ENCODE results near the gene PRKCB. TPM values are rescaled to one million over a fixed set of nuclear protein-coding genes. Genes with fewer than 3 reads are reported as not detected.

PRKCB gene
- total RNA-seq, 1 experiment from 2014 or later = not detected

DNA sequence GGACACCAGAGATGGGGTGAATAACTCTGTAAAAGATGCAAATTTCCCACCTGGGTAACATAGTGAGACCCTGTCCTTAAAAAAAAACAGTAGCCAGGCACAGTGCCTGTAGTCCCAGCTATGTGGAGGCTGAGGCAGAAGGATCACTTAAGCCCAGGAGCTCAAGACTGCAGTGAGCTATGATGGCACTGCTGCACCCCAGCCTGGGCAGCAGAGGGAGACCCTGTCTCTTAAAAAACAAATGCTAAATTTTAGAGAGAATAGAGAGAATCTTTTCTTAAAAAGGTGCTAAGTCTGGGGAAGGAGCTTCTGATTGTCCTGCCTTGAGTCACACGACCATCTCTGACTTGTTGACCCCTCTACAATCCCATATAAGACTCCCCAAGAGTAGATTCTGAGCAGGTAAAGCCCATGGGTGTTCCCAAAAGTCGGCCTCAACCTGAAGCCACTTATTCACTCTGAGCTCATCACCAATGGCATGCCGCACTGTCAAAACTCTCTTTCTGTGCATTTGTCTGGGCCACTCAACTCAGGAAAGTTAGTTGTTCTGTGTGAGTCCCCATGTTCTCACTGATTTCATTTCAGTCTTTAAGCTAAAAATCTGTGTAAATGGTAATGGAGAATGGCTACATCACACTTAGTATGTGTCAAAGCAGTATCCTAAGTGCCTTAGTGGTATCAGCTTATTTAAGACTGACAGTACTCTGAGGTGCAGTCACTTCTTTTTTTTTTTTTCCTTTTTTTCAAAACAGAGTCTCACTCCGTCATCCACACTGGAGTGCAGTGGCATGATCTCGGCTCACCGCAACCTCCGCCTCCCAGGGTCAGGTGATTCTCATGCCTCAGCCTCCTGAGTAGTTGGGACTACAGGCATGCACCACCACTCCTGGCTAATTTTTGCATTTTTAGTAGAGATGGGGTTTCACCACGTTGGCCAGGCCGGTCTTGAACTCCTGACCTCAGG lies 41.6 kb downstream of the PRKCB start:
- intact Hi-C loops (cut with micrococcal nuclease; ENCODE audit: unreplicated experiment) = no loop called here
- Mint-ChIP-seq H3K4me1 (ENCODE audit: low read depth, unreplicated experiment) (no peaks in the 10 kb centered on the region), H3K4me3 (ENCODE audit: low read depth, unreplicated experiment) (no peak overlapping the region), H3K9me3 (ENCODE audit: low read depth, unreplicated experiment) (no peaks in the 10 kb centered on the region), H3K27ac (ENCODE audit: unreplicated experiment) (no peak overlapping the region), H3K36me3 (ENCODE audit: insufficient read depth, unreplicated experiment) (no peaks in the 10 kb centered on the region), H3K27me3 (ENCODE audit: unreplicated experiment) (peaks cover 43% of the 10 kb centered on the region)
- CTCF ChIA-PET = interaction anchor here (0.6 to 0.7 kb wide), 2 partner anchors 57 to 133 kb away, joined by 4 to 6 read pairs; no protein-coding TSS in a partner anchor
- no TSS peak for BruUV-seq (replicated peaks)
- DNase-seq = no peak
- TF ChIP-seq, protein P1, sequence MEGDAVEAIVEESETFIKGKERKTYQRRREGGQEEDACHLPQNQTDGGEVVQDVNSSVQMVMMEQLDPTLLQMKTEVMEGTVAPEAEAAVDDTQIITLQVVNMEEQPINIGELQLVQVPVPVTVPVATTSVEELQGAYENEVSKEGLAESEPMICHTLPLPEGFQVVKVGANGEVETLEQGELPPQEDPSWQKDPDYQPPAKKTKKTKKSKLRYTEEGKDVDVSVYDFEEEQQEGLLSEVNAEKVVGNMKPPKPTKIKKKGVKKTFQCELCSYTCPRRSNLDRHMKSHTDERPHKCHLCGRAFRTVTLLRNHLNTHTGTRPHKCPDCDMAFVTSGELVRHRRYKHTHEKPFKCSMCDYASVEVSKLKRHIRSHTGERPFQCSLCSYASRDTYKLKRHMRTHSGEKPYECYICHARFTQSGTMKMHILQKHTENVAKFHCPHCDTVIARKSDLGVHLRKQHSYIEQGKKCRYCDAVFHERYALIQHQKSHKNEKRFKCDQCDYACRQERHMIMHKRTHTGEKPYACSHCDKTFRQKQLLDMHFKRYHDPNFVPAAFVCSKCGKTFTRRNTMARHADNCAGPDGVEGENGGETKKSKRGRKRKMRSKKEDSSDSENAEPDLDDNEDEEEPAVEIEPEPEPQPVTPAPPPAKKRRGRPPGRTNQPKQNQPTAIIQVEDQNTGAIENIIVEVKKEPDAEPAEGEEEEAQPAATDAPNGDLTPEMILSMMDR (IDR thresholded peaks at IDR 0.05; ENCODE audit: unreplicated experiment) = no peak

DNA sequence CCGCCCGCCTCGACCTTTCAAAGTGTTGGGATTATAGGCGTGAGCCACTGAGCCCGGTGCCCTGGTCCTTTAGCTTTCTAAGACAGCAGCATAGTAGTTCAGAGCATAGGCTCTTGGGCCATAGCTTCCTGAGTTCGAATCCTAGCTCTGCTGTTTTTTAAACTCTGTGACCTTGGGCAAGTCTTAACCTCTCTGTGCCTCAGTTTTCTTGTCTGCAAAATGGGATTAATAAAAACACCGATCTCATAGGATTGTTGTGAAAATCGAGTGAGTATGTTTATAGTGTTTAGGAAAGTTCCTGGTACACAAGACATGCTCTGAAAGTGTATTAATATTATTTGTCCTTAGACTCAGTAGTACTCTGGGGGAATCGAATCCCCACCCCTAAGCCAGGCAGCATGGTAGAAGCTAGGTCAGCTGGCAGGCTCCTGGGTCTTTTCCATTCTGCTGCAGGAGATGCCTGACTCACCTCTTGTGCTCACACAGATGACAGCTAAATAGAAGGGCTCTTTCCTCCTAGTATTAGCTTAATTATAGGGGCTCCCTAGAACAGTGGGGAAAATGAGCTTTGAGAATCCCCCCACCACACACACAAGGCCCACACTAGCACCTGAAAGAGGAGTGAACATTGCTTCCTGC lies 44.1 kb downstream of the PRKCB start:
- H3K27me3 Mint-ChIP-seq (ENCODE audit: unreplicated experiment) = peaks cover 66% of the 10 kb centered on the region
- no peaks in the 10 kb centered on the region for H3K36me3 Mint-ChIP-seq (ENCODE audit: insufficient read depth, unreplicated experiment)
- TF ChIP-seq, protein P1 (IDR thresholded peaks at IDR 0.05; ENCODE audit: unreplicated experiment) = no peak
- no TSS peak for BruUV-seq (replicated peaks)
- H3K9me3 Mint-ChIP-seq (ENCODE audit: low read depth, unreplicated experiment) = no peaks in the 10 kb centered on the region
- no peak overlapping the region for H3K27ac Mint-ChIP-seq (ENCODE audit: unreplicated experiment)
- CTCF ChIA-PET = interaction anchor here (0.6 kb wide), 1 partner anchor 757 kb away, joined by 4 read pairs; no protein-coding TSS in a partner anchor
- H3K4me1 Mint-ChIP-seq (ENCODE audit: low read depth, unreplicated experiment) = no peaks in the 10 kb centered on the region
- intact Hi-C loops (cut with micrococcal nuclease; ENCODE audit: unreplicated experiment) = no loop called here
- DNase-seq = no peak
- H3K4me3 Mint-ChIP-seq (ENCODE audit: low read depth, unreplicated experiment) = no peak overlapping the region

DNA sequence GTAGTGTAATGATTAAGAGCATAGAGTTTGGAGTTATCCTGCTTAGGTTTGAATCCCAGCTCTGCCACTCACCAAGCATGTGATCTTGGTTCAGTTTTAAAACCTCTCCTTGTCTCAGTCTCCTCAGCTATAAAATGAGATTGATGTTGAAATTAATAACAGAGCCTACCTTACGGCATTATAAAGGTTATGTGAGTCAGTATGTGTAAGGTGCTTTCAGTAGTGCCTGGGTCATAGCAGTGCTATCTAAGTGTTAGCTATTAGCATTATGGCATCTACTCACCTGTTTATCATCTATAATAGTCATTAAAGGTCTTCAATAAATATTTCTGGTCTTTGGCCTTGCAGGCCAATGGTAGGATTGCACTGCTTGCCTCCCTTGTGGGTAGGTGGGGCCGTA lies 53.4 kb downstream of the PRKCB start:
- Mint-ChIP-seq H3K36me3 (ENCODE audit: insufficient read depth, unreplicated experiment) (no peaks in the 10 kb centered on the region), H3K27me3 (ENCODE audit: unreplicated experiment) (peaks cover 83% of the 10 kb centered on the region), H3K4me3 (ENCODE audit: low read depth, unreplicated experiment) (no peak overlapping the region), H3K27ac (ENCODE audit: unreplicated experiment) (no peak overlapping the region), H3K9me3 (ENCODE audit: low read depth, unreplicated experiment) (no peaks in the 10 kb centered on the region), H3K4me1 (ENCODE audit: low read depth, unreplicated experiment) (no peaks in the 10 kb centered on the region)
- TF ChIP-seq, protein P1 (IDR thresholded peaks at IDR 0.05; ENCODE audit: unreplicated experiment) = no peak
- no TSS peak for BruUV-seq (replicated peaks)
- CTCF ChIA-PET = no interaction called here
- no peak for DNase-seq
- intact Hi-C loops (cut with micrococcal nuclease; ENCODE audit: unreplicated experiment) = no loop called here

DNA sequence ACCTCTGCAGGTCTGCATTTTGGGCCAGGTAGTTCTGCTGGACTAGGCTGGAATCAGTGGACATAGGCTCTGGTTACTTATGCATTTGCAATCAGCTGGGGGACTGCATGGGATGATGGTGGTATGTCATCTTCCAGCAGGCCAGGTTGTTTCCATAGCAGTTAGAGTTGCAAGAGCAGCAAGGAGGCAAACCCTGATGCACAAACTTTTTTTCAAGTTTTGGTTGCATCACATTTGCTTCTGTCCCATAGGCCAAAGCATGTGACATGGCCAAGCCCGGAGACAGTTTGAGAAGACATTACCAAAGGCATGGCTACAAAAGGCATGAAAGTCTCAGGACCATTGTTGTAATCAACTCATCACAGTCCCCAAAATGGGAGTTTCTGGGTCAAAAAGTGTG lies 58.2 kb downstream of the PRKCB start:
- Mint-ChIP-seq H3K36me3 (ENCODE audit: insufficient read depth, unreplicated experiment) (no peaks in the 10 kb centered on the region), H3K4me1 (ENCODE audit: low read depth, unreplicated experiment) (no peaks in the 10 kb centered on the region), H3K27ac (ENCODE audit: unreplicated experiment) (no peak overlapping the region), H3K27me3 (ENCODE audit: unreplicated experiment) (peaks cover 63% of the 10 kb centered on the region), H3K9me3 (ENCODE audit: low read depth, unreplicated experiment) (peaks cover 2% of the 10 kb centered on the region), H3K4me3 (ENCODE audit: low read depth, unreplicated experiment) (no peak overlapping the region)
- intact Hi-C loops (cut with micrococcal nuclease; ENCODE audit: unreplicated experiment) = no loop called here
- no TSS peak for BruUV-seq (replicated peaks)
- DNase-seq = no peak
- TF ChIP-seq, protein P1 (IDR thresholded peaks at IDR 0.05; ENCODE audit: unreplicated experiment) = no peak
- CTCF ChIA-PET = no interaction called here
